Colonic mucosa (tissue), 4 donors: ENCODE results near the gene APBB3. TPM values are rescaled to one million over a fixed set of nuclear protein-coding genes. Genes with fewer than 3 reads are reported as not detected.
"Not testable (repeated sequence)": the region's sequence is repeated elsewhere in the genome, so short reads cannot be mapped to it uniquely, and the experiment has no call there.

Experiments
- DNase-seq: peaks from one replicate; pipeline ENCODE4 v3.0.0-alpha.2; 2020
- H3K27ac ChIP-seq: fragments of 200-600 bp; one replicate; pipeline ENCODE4 v1.8.0; 2021
- H3K27me3 ChIP-seq: fragments of 200-600 bp; one replicate; pipeline ENCODE4 v1.8.0; 2021
- H3K36me3 ChIP-seq: fragments of 200-600 bp; one replicate; pipeline ENCODE4 v1.8.0; 2021
- H3K4me1 ChIP-seq: fragments of 200-600 bp; one replicate; pipeline ENCODE4 v1.8.0; 2021; ENCODE audit warnings: mild to moderate bottlenecking
- H3K4me3 ChIP-seq: fragments of 200-600 bp; one replicate; pipeline ENCODE4 v1.8.0; 2021
- H3K9ac ChIP-seq, 2 donors: one replicate each; pipeline ENCODE4 v1.7.0; 2013; ENCODE audit warnings: control low read depth in 2 of 2, low read depth in 2 of 2, low read length in 2 of 2
- H3K9me3 ChIP-seq: fragments of 200-600 bp; one replicate; pipeline ENCODE4 v1.8.0; 2021
- CTCF ChIP-seq: fragments of 200-600 bp; IDR thresholded peaks from one replicate; pipeline ENCODE4 v1.8.0; 2022; ENCODE audit warnings: antibody characterized with exemption, mild to moderate bottlenecking
- intact Hi-C: fragments of 100-400 bp; cut with DNase I; formaldehyde crosslinking; loops from one replicate; pipeline ENCODE4 v1.14.1; 2022
- total RNA-seq, 2 donors: library from RNA; stranded (reverse); fragmentation: NEBNext Ultra II Directional in 1 of 2; extraction: Animal tissue kit (Norgen Biotek cat#: 25700) in 1 of 2; gene quantifications; one replicate each; pipeline ENCODE4 v1.2.1, GENCODE V29; 2021
- donor health status: healthy.
- donor health status: DM: no; HTN: no; CAD: no.
- donor health status: DM: no; HTN: no; CAD: no.

Gene APBB3
- total RNA-seq, 2 donors from 2014 or later, result 11.0 to 17.0 TPM

- no peaks in the 10 kb centered on the region for H3K9me3 ChIP-seq
- no peak for DNase-seq
- no peak overlapping the region for H3K9ac ChIP-seq
- no peak overlapping the region for H3K27ac ChIP-seq
- no peak for TF ChIP-seq CTCF
- intact Hi-C loops, result no loop called here
- no peak overlapping the region for H3K4me3 ChIP-seq
- peaks cover 6% of the 10 kb centered on the region for H3K4me1 ChIP-seq
- H3K36me3 ChIP-seq, result no peaks in the 10 kb centered on the region
- no peaks in the 10 kb centered on the region for H3K27me3 ChIP-seq
Measured at GRCh38 chr5:140605879-140606278, 41.5 kb upstream of the APBB3 start.

- Histone ChIP-seq H3K9ac (no peak overlapping the region), H3K27ac (no peak overlapping the region), H3K4me3 (no peak overlapping the region), H3K27me3 (no peaks in the 10 kb centered on the region), H3K36me3 (no peaks in the 10 kb centered on the region), H3K4me1 (no peaks in the 10 kb centered on the region), H3K9me3 (no peaks in the 10 kb centered on the region)
- no peak for TF ChIP-seq CTCF
- intact Hi-C loops, result no loop called here
- DNase-seq, result no peak
Measured at GRCh38 chr5:140603734-140604133, 39.3 kb upstream of the APBB3 start.

GRCh38 chr5:140603446-140603698 is 39.0 kb upstream of the APBB3 start:
- H3K9ac ChIP-seq, H3K27ac ChIP-seq, H3K4me3 ChIP-seq, intact Hi-C loops, DNase-seq, H3K4me1 ChIP-seq, H3K9me3 ChIP-seq, H3K36me3 ChIP-seq, H3K27me3 ChIP-seq: not testable (repeated sequence)

GRCh38 chr5:140602147-140602546 is 37.7 kb upstream of the APBB3 start:
- no peaks in the 10 kb centered on the region for H3K9me3 ChIP-seq
- no peaks in the 10 kb centered on the region for H3K27me3 ChIP-seq
- intact Hi-C loops, result no loop called here
- no peaks in the 10 kb centered on the region for H3K4me1 ChIP-seq
- no peak overlapping the region for H3K9ac ChIP-seq
- peak overlapping the region; percentile 20 for H3K27ac ChIP-seq
- no peaks in the 10 kb centered on the region for H3K36me3 ChIP-seq
- no peak for TF ChIP-seq CTCF
- H3K4me3 ChIP-seq, result no peak overlapping the region
- DNase-seq, result no peak

- intact Hi-C loops, result no loop called here
- Histone ChIP-seq H3K27ac (no peak overlapping the region), H3K36me3 (no peaks in the 10 kb centered on the region), H3K9ac (no peak overlapping the region), H3K9me3 (no peaks in the 10 kb centered on the region), H3K4me1 (no peaks in the 10 kb centered on the region), H3K4me3 (no peak overlapping the region), H3K27me3 (no peaks in the 10 kb centered on the region)
- DNase-seq, result no peak
- TF ChIP-seq CTCF, result no peak
Measured at GRCh38 chr5:140600096-140600495, 35.7 kb upstream of the APBB3 start.

GRCh38 chr5:140598836-140599235 is 34.4 kb upstream of the APBB3 start:
- no peak for TF ChIP-seq CTCF
- Histone ChIP-seq H3K27ac (no peak overlapping the region), H3K27me3 (no peaks in the 10 kb centered on the region), H3K36me3 (no peaks in the 10 kb centered on the region), H3K9me3 (no peaks in the 10 kb centered on the region), H3K4me1 (no peaks in the 10 kb centered on the region), H3K4me3 (no peak overlapping the region), H3K9ac (no peak overlapping the region)
- DNase-seq, result no peak
- intact Hi-C loops, result no loop called here
